Lung (tissue), 12 donors: ENCODE measurements around the gene SLC6A7. TPM values are rescaled to one million over a fixed set of nuclear protein-coding genes. Genes with fewer than 3 reads are reported as not detected.

Experiments used
- ATAC-seq: fragments of 200-7000 bp; cut with Tn5 transposase; one replicate; pipeline ENCODE4 v1.9.1; 2020; ENCODE audit warnings: moderate number of reproducible peaks; ENCODE audit not compliant: insufficient read depth, low FRiP score
- DNase-seq, 3 donors: peaks; one replicate each; pipeline ENCODE4 v3.0.0-alpha.2; 2013 to 2017
- H3K27ac ChIP-seq, 2 donors: one replicate each; pipeline ENCODE4 v1.5.1; 2013; ENCODE audit warnings: mild to moderate bottlenecking in 2 of 2, moderate library complexity in 2 of 2, control low read depth in 1 of 2, inconsistent platforms in 1 of 2, low read depth in 1 of 2, low read length in 1 of 2
- H3K27me3 ChIP-seq, 3 donors: one replicate each; pipeline ENCODE4 v1.5.1; 2013; ENCODE audit warnings: low read length in 2 of 3; ENCODE audit not compliant: control insufficient read depth in 3 of 3, insufficient read depth in 3 of 3
- H3K36me3 ChIP-seq, 4 donors: one replicate each; pipeline ENCODE4 v1.5.1; 2013; ENCODE audit warnings: low read length in 4 of 4, mild to moderate bottlenecking in 1 of 4, moderate library complexity in 1 of 4; ENCODE audit not compliant: control insufficient read depth in 4 of 4, insufficient read depth in 4 of 4
- H3K4me1 ChIP-seq, 5 donors: one replicate each; pipeline ENCODE4 v1.5.1; 2013; ENCODE audit warnings: low read length in 5 of 5, mild to moderate bottlenecking in 2 of 5, moderate library complexity in 1 of 5; ENCODE audit not compliant: control insufficient read depth in 5 of 5, insufficient read depth in 5 of 5
- H3K4me3 ChIP-seq: one replicate; pipeline ENCODE4 v1.5.1; 2013; ENCODE audit warnings: mild to moderate bottlenecking, control low read depth, moderate library complexity
- H3K9ac ChIP-seq, 2 donors: one replicate each; pipeline ENCODE4 v1.5.1; 2013; ENCODE audit warnings: low read length in 2 of 2, control low read depth in 1 of 2; ENCODE audit not compliant: insufficient read depth in 1 of 2
- H3K9me3 ChIP-seq, 4 donors: one replicate each; pipeline ENCODE4 v1.5.1; 2013; ENCODE audit warnings: low read length in 3 of 4, mild to moderate bottlenecking in 1 of 4, moderate library complexity in 1 of 4; ENCODE audit not compliant: control insufficient read depth in 4 of 4, insufficient read depth in 3 of 4
- WGBS, 2 donors: extraction: QIAGEN DNeasy Blood & Tissue Kit; methylation state at CpG; one replicate each; pipeline ENCODE4 v1.1.7; 2013; 5-methylcytosine and 5-hydroxymethylcytosine counted together
- polyA plus RNA-seq, 2 donors: library from polyadenylated mRNA; stranded (reverse); fragments of 200-250 nt; gene quantifications; one replicate each; pipeline ENCODE4 v1.2.1, GENCODE V29; 2013
- total RNA-seq, 2 donors: library from RNA; depleted of rRNA in 1 of 2; stranded (reverse); fragments of >200 nt in 1 of 2; gene quantifications; one replicate each; pipeline ENCODE4 v1.2.1, GENCODE V29; 2014 to 2021
- TF ChIP-seq, protein P1 (sequence below): IDR thresholded peaks from 2 replicates; pipeline ENCODE4 v1.5.1; 2012; ENCODE audit warnings: mild to moderate bottlenecking; ENCODE audit errors: control extremely low read depth, extremely low read depth
- donor health status: control.
- donor health status: control.
- donor health status: Bipolar disorder and iron deficiency.
- donor health status: healthy.
- donor health status: DM: yes; HTN: yes; CAD: no.

The SLC6A7 gene
- total and polyA plus RNA-seq, 4 donors = 0.02 to 0.06 (median 0.03) TPM; not detected in 1

DNA sequence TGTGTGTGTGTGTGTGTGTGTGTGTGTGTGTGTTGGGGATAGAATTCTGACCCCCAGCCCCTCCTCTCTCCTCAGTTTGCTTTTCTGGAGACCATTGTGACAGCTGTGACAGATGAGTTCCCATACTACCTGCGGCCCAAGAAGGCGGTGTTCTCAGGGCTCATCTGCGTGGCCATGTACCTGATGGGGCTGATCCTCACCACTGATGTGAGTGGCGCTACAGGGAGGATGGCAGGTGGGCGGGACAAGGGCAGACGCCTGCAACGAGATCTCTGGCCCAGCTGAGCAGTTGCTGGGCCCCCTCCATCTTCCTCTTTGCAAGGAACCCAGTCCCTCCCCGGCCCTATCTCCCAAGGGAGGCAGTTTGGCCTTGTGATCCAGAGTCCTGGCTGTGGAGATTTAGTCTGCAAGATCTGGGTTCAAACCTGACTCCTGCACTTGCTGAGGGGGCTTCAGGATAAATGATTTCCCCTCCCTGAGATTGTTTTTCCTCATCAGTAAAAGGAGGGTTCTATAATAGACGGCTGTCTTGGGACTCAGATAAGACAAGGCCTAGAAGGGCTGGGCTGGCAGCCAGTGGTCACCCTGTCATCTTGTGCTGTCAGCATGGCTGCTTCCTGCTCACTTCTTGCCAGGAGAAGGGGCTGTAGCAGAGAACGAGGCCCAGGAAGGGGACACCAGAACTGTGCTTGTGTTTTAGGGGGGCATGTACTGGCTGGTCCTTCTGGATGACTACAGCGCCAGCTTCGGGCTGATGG is 14.1 kb downstream of the SLC6A7 start:
- DNase-seq (peak; percentile 55 to 77 (median 58)), ATAC-seq (no peak)
- H3K36me3 ChIP-seq = no peaks in the 10 kb centered on the region
- WGBS, 2 donors = 83 to 85% methylated on average over 12 of the region's 12 CpGs
- peaks cover 0 to 12% (median 4%) of the 10 kb centered on the region in 5 donors for H3K4me1 ChIP-seq
- no peaks in the 10 kb centered on the region for H3K27me3 ChIP-seq
- H3K9me3 ChIP-seq = peaks cover 0 to 2% (median 0%) of the 10 kb centered on the region in 4 donors
- no peak overlapping the region for H3K4me3 ChIP-seq
- TF ChIP-seq, protein P1, sequence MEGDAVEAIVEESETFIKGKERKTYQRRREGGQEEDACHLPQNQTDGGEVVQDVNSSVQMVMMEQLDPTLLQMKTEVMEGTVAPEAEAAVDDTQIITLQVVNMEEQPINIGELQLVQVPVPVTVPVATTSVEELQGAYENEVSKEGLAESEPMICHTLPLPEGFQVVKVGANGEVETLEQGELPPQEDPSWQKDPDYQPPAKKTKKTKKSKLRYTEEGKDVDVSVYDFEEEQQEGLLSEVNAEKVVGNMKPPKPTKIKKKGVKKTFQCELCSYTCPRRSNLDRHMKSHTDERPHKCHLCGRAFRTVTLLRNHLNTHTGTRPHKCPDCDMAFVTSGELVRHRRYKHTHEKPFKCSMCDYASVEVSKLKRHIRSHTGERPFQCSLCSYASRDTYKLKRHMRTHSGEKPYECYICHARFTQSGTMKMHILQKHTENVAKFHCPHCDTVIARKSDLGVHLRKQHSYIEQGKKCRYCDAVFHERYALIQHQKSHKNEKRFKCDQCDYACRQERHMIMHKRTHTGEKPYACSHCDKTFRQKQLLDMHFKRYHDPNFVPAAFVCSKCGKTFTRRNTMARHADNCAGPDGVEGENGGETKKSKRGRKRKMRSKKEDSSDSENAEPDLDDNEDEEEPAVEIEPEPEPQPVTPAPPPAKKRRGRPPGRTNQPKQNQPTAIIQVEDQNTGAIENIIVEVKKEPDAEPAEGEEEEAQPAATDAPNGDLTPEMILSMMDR = no peak
- no peak overlapping the region for H3K9ac ChIP-seq
- H3K27ac ChIP-seq = no peak overlapping the region

DNA sequence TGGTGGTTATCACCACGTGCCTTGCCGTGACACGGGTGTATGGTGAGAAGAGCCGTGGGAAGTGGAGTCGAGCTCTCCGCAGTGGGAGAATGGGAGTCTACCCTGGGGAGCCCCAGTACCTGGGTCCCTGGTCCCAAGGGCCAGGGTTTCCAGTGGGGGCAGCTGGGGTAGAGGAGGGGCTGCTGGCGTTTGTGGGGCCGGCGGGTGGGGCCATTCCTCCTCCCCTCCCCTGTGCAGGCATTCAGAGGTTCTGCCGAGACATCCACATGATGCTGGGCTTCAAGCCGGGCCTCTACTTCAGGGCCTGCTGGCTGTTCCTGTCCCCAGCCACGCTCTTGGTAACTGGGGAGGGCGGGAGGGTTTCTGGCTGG is 14.7 kb downstream of the SLC6A7 start:
- Histone ChIP-seq H3K4me1 (peaks cover 0 to 16% (median 4%) of the 10 kb centered on the region in 5 donors), H3K36me3 (no peaks in the 10 kb centered on the region), H3K9ac (no peak overlapping the region), H3K27me3 (no peaks in the 10 kb centered on the region), H3K9me3 (peaks cover 0 to 2% (median 0%) of the 10 kb centered on the region in 4 donors), H3K4me3 (no peak overlapping the region), H3K27ac (no peak overlapping the region)
- DNase-seq (no peak), ATAC-seq (no peak)
- 90 to 96% methylated on average over 12 to 13 of the region's 13 CpGs for WGBS, 2 donors
- TF ChIP-seq, protein P1 = no peak

DNA sequence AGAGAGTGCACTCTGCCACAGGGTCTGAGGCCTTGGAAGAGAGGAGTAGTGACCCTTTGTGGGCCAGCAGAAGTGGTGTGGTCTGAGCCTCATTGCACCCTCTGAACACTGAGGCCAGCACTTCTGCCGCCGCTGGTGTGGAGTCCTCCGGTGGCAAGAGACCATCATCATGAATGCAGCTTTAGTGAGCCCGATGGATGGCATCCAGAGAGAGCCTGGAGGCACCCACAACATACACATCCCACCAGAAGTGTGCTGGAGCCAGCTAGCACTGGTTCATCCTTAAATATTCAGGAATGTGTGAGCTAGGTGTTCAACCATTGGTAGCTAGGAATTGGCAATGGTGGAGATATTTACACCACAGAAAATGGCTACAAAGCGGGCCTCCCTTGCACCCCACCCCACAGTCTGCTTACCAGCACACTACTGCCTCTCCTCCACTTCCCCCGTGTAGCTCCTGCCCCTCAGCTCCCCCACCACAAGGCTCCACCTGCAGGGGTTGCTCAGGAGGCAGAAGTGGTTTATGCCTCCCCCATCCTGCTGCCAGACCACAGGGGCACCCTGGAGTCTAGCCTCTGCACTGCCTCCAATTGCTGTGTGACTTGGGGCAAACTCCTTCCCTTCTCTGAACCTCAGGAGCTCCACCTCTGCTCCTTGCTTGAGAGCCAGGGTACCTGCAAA is 16.4 kb downstream of the SLC6A7 start:
- no peak overlapping the region for H3K4me3 ChIP-seq
- WGBS, 2 donors = 81 to 84% methylated on average over 6 of the region's 6 CpGs
- H3K9me3 ChIP-seq = peaks cover 0 to 2% (median 0%) of the 10 kb centered on the region in 4 donors
- H3K36me3 ChIP-seq = no peaks in the 10 kb centered on the region
- H3K27me3 ChIP-seq = no peaks in the 10 kb centered on the region
- no peak for ATAC-seq
- TF ChIP-seq, protein P1 = no peak
- no peak overlapping the region for H3K27ac ChIP-seq
- H3K4me1 ChIP-seq = peaks cover 0 to 19% (median 4%) of the 10 kb centered on the region in 5 donors
- no peak for DNase-seq
- H3K9ac ChIP-seq = no peak overlapping the region
